Lung (tissue), 12 donors: ENCODE results near the gene NUDT22. TPM values are rescaled to one million over a fixed set of nuclear protein-coding genes. Genes with fewer than 3 reads are reported as not detected.

Experiments used
- ATAC-seq: fragments of 200-7000 bp; cut with Tn5 transposase; one replicate; pipeline ENCODE4 v1.9.1; 2020; ENCODE audit warnings: moderate number of reproducible peaks; ENCODE audit not compliant: insufficient read depth, low FRiP score
- DNase-seq, 3 donors: peaks; one replicate each; pipeline ENCODE4 v3.0.0-alpha.2; 2013 to 2017
- H3K27ac ChIP-seq, 2 donors: one replicate each; pipeline ENCODE4 v1.5.1; 2013; ENCODE audit warnings: mild to moderate bottlenecking in 2 of 2, moderate library complexity in 2 of 2, control low read depth in 1 of 2, inconsistent platforms in 1 of 2, low read depth in 1 of 2, low read length in 1 of 2
- H3K27me3 ChIP-seq, 3 donors: one replicate each; pipeline ENCODE4 v1.5.1; 2013; ENCODE audit warnings: low read length in 2 of 3; ENCODE audit not compliant: control insufficient read depth in 3 of 3, insufficient read depth in 3 of 3
- H3K36me3 ChIP-seq, 4 donors: one replicate each; pipeline ENCODE4 v1.5.1; 2013; ENCODE audit warnings: low read length in 4 of 4, mild to moderate bottlenecking in 1 of 4, moderate library complexity in 1 of 4; ENCODE audit not compliant: control insufficient read depth in 4 of 4, insufficient read depth in 4 of 4
- H3K4me1 ChIP-seq, 5 donors: one replicate each; pipeline ENCODE4 v1.5.1; 2013; ENCODE audit warnings: low read length in 5 of 5, mild to moderate bottlenecking in 2 of 5, moderate library complexity in 1 of 5; ENCODE audit not compliant: control insufficient read depth in 5 of 5, insufficient read depth in 5 of 5
- H3K4me3 ChIP-seq: one replicate; pipeline ENCODE4 v1.5.1; 2013; ENCODE audit warnings: mild to moderate bottlenecking, control low read depth, moderate library complexity
- H3K9ac ChIP-seq, 2 donors: one replicate each; pipeline ENCODE4 v1.5.1; 2013; ENCODE audit warnings: low read length in 2 of 2, control low read depth in 1 of 2; ENCODE audit not compliant: insufficient read depth in 1 of 2
- H3K9me3 ChIP-seq, 4 donors: one replicate each; pipeline ENCODE4 v1.5.1; 2013; ENCODE audit warnings: low read length in 3 of 4, mild to moderate bottlenecking in 1 of 4, moderate library complexity in 1 of 4; ENCODE audit not compliant: control insufficient read depth in 4 of 4, insufficient read depth in 3 of 4
- WGBS, 2 donors: extraction: QIAGEN DNeasy Blood & Tissue Kit; methylation state at CpG; one replicate each; pipeline ENCODE4 v1.1.7; 2013; 5-methylcytosine and 5-hydroxymethylcytosine counted together
- polyA plus RNA-seq, 2 donors: library from polyadenylated mRNA; stranded (reverse); fragments of 200-250 nt; gene quantifications; one replicate each; pipeline ENCODE4 v1.2.1, GENCODE V29; 2013
- total RNA-seq, 2 donors: library from RNA; depleted of rRNA in 1 of 2; stranded (reverse); fragments of >200 nt in 1 of 2; gene quantifications; one replicate each; pipeline ENCODE4 v1.2.1, GENCODE V29; 2014 to 2021
- TF ChIP-seq, protein P1 (sequence below): IDR thresholded peaks from 2 replicates; pipeline ENCODE4 v1.5.1; 2012; ENCODE audit warnings: mild to moderate bottlenecking; ENCODE audit errors: control extremely low read depth, extremely low read depth
- donor health status: control.
- donor health status: control.
- donor health status: Bipolar disorder and iron deficiency.
- donor health status: healthy.
- donor health status: DM: yes; HTN: yes; CAD: no.

The NUDT22 gene
- total and polyA plus RNA-seq, 4 donors = 23.7 to 90.2 (median 64.9) TPM

GRCh38 chr11:64247729-64248531, 21.9 kb downstream of the NUDT22 start:
- 46% methylated on average over 31 of the region's 31 CpGs for WGBS, 2 donors
- peaks cover 0 to 34% (median 14%) of the 10 kb centered on the region in 5 donors for H3K4me1 ChIP-seq
- H3K36me3 ChIP-seq = peaks cover 0 to 10% (median 1%) of the 10 kb centered on the region in 4 donors
- ATAC-seq (no peak), DNase-seq (no peak)
- H3K4me3 ChIP-seq = peak overlapping the region; percentile 23
- H3K27ac ChIP-seq = peak overlapping the region; percentile 67 to 74
- no peaks in the 10 kb centered on the region for H3K27me3 ChIP-seq
- H3K9ac ChIP-seq = no peak overlapping the region
- H3K9me3 ChIP-seq = no peaks in the 10 kb centered on the region
- TF ChIP-seq, protein P1, sequence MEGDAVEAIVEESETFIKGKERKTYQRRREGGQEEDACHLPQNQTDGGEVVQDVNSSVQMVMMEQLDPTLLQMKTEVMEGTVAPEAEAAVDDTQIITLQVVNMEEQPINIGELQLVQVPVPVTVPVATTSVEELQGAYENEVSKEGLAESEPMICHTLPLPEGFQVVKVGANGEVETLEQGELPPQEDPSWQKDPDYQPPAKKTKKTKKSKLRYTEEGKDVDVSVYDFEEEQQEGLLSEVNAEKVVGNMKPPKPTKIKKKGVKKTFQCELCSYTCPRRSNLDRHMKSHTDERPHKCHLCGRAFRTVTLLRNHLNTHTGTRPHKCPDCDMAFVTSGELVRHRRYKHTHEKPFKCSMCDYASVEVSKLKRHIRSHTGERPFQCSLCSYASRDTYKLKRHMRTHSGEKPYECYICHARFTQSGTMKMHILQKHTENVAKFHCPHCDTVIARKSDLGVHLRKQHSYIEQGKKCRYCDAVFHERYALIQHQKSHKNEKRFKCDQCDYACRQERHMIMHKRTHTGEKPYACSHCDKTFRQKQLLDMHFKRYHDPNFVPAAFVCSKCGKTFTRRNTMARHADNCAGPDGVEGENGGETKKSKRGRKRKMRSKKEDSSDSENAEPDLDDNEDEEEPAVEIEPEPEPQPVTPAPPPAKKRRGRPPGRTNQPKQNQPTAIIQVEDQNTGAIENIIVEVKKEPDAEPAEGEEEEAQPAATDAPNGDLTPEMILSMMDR = no peak

DNA sequence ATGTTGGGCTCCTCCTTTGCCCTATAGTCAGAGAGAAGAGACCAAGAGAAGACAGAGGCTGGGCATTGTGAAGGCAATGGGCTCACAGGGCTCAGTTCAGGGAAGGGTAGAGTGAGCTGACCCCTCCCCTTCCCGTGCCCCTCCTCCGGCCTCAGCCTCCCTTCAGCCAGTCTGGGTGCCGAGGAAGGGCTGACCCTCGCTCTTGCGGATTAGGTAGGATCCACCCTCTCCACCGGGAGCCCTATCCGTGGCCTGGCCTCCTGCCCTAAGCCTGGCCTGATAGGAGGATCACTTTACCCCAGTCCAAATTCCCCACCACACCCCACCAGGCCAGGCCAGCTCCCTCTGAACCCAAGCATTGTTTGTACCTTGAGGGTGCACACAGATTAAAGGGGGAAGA, 22.5 kb downstream of the NUDT22 start:
- Histone ChIP-seq H3K4me3 (no peak overlapping the region), H3K27me3 (no peaks in the 10 kb centered on the region), H3K4me1 (peaks cover 0 to 34% (median 14%) of the 10 kb centered on the region in 5 donors), H3K9ac (no peak overlapping the region), H3K36me3 (peaks cover 0 to 7% (median 1%) of the 10 kb centered on the region in 4 donors), H3K9me3 (no peaks in the 10 kb centered on the region), H3K27ac (no peak overlapping the region)
- 77 to 92% methylated on average over 7 of the region's 7 CpGs for WGBS, 2 donors
- ATAC-seq = no peak
- TF ChIP-seq, protein P1 = no peak
- no peak for DNase-seq

GRCh38 chr11:64249038-64249437, 23.0 kb downstream of the NUDT22 start:
- 96 to 97% methylated on average over 4 of the region's 4 CpGs for WGBS, 2 donors
- Histone ChIP-seq H3K4me1 (peaks cover 0 to 34% (median 14%) of the 10 kb centered on the region in 5 donors), H3K36me3 (peaks cover 0 to 3% (median 1%) of the 10 kb centered on the region in 4 donors), H3K9me3 (no peaks in the 10 kb centered on the region), H3K4me3 (no peak overlapping the region), H3K27me3 (no peaks in the 10 kb centered on the region), H3K27ac (no peak overlapping the region), H3K9ac (no peak overlapping the region)
- TF ChIP-seq, protein P1 = no peak
- ATAC-seq = no peak
- no peak for DNase-seq
